Erythroblast (primary cell): ENCODE results near the gene BPIFB1.

ENCODE experiments used
- DNase-seq, 2 experiments: peaks; one replicate each; lab custom pipeline; 2025; lab: John Stamatoyannopoulos, UW
- GATA1 ChIP-seq: IDR thresholded peaks from 2 replicates; pipeline ENCODE4 v1.6.1; 2011; ENCODE audit warnings: low read depth, mild to moderate bottlenecking, control low read depth, low read length, moderate library complexity
- POLR2A ChIP-seq: IDR thresholded peaks from 2 replicates; pipeline ENCODE4 v1.6.1; 2011; ENCODE audit warnings: mild to moderate bottlenecking, low read length

The BPIFB1 gene

DNA sequence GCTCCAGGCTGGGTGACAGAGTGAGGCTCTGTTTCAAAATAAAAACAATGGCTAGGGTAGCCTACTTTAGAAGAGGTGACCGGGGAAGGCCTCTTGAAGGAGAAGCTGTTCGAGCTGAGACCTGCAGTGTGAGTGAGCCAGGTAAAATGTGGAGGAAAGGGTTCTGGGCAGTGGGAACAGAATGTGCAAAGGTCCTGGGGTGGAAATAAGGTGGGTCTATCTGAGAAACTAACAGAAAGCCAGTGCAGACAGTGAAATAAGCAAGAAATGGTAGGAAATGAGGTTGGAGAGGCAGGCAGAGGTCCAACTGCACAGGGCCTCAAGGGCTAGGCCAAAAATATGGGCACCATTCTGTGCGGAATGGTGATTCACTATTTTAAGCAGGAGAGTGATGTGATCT lies 53.4 kb downstream of the BPIFB1 start:
- TF ChIP-seq GATA1 (no peak), POLR2A (no peak)
- DNase-seq = no peak

DNA sequence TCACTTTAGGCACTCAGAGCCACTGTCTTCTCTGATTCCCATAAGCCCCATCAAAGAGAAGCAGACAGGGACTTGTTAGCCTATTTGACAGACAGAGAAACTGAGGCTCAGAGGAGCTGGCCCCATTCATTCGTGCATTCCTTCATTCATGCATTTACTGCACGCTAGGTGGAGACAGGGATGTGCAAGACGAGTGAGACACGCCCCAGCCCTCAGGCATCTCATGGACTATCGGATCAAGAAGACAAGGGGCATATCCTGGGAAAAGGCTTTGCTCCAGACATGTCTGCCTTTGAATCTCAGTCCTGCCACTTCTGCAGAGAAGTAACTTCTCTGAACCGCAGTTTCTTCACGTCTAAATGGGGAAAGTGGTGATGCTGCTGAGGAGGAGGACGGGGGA lies 54.1 kb downstream of the BPIFB1 start:
- TF ChIP-seq GATA1 (no peak), POLR2A (no peak)
- no peak for DNase-seq

GRCh38 chr20:33337531-33338165 lies 54.6 kb downstream of the BPIFB1 start:
- TF ChIP-seq POLR2A (no peak), GATA1 (no peak)

GRCh38 chr20:33338467-33339258 lies 55.6 kb downstream of the BPIFB1 start:
- DNase-seq = no peak
- no peak for TF ChIP-seq GATA1
- no peak for TF ChIP-seq POLR2A

More at GRCh38 chr20:33337531-33338165, 54.6 kb downstream of the BPIFB1 start:
- DNase-seq = no peak

GRCh38 chr20:33339515-33340058 lies 56.6 kb downstream of the BPIFB1 start:
- no peak for TF ChIP-seq GATA1
- TF ChIP-seq POLR2A = no peak
- peak; percentile 43 to 84 for DNase-seq

GRCh38 chr20:33343521-33343920 lies 60.5 kb downstream of the BPIFB1 start:
- DNase-seq = no peak
- TF ChIP-seq GATA1 (no peak), POLR2A (no peak)

DNA sequence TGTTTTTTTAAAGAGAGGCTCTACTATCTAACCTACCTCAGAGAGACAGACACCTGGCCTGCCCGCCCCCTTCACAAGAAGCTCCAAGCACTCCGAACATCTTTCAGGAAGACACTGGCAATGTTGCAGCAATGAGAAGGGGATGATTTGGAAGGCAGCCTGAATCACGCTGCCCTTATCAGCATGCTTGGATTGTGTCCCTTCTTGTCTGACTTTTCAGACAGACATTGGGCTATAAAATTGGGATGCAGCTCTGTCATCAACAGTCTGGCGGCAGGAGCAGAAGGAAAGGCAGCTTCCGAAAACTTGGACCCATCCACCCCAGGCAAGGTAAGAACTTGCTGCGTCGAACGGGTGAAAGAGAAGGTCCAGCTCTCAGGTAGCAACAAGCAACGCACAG lies 62.3 kb downstream of the BPIFB1 start:
- TF ChIP-seq GATA1 (no peak), POLR2A (no peak)
- no peak for DNase-seq

- TF ChIP-seq GATA1 (no peak), POLR2A (no peak)
- DNase-seq = no peak
Observed at GRCh38 chr20:33348136-33348937, 65.3 kb downstream of the BPIFB1 start.

GRCh38 chr20:33349493-33349892 lies 66.5 kb downstream of the BPIFB1 start:
- DNase-seq = no peak
- no peak for TF ChIP-seq GATA1
- TF ChIP-seq POLR2A = no peak

- TF ChIP-seq POLR2A (no peak), GATA1 (no peak)
- DNase-seq = no peak
Observed at GRCh38 chr20:33351696-33352095, 68.7 kb downstream of the BPIFB1 start.

DNA sequence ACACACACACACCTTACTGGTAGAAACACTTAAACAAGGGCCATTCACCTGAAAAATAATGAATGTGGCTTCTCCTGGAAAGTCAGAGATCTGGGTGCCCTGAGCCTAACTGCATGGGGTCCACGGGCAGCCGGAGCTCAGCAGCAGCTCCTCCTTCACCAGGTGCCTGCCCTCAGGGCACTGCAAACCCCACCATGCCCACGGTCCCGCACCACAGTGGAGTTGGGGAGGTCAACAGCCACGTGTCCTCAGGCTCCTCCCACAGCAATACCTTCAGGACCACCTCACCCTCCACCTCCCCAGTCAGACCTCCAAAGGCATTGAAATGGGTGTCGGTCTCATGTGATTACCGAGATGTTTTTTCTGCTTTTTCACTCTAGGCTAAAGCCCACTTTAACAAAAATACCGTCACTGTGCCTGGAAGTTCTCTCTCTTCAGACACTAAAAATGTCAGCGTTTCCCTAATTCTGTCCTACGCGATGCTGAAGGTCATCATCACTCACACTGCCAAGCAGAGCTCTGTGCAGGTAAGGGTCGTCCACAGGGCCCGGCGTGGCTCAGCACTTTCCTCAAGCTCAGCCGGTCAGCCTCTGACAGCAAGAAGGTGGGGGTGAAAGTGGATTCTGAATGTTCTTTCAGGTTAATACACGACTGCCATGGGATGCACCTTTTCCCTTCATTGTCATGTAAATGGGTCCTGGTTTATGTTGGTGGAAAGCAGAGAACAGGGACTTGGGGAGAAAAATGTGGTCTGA lies 69.4 kb downstream of the BPIFB1 start:
- TF ChIP-seq GATA1 = no peak
- TF ChIP-seq POLR2A = no peak
- no peak for DNase-seq

- no peak for DNase-seq
- TF ChIP-seq GATA1 = no peak
- TF ChIP-seq POLR2A = no peak
Observed at GRCh38 chr20:33353013-33353402, 70.0 kb downstream of the BPIFB1 start.
